SU-DHL-6 (cell line): Measurements from ENCODE around the gene SLC5A10.

ENCODE experiments used
- EZH2phosphoT487 ChIP-seq: fragments of 200-600 bp; sonication (generic), shearing (Covaris generic); conservative IDR thresholded peaks from 2 replicates; pipeline ENCODE4 v1.6.1; 2018; ENCODE audit warnings: mild to moderate bottlenecking, antibody characterized with exemption, low read length, moderate library complexity, mixed read lengths
- TF ChIP-seq, protein P1 (sequence below): fragments of 200-600 bp; sonication (generic); IDR thresholded peaks from one replicate; pipeline ENCODE4 v1.5.1; 2017; ENCODE audit warnings: antibody characterized with exemption, mild to moderate bottlenecking, low read length, moderate library complexity; ENCODE audit not compliant: insufficient read depth, poor library complexity, severe bottlenecking

DNA sequence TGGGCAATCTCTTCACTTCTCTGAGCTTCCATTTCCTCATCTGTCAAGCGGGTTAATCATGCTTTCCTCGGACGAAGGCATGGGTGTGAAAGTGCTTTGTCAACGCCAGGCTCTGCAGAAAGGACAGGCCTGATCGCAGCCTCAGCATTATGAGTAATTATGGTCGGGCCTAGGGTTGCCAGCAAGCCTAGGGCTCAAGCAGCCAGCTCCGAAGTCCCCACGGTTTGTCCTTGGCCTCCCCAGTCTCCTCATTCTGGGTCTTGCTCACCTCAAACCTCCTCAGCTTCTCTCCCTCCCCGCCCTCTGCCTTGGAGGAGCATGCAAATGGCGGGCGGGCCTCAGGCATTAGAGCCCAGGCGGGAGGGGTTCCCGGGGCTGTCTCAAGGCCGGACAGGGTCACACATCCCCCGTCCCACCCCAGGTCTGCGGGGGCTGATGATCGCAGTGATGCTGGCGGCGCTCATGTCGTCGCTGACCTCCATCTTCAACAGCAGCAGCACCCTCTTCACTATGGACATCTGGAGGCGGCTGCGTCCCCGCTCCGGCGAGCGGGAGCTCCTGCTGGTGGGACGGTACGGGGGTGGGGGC is 62.8 kb downstream of the SLC5A10 start:
- TF ChIP-seq, protein P1, sequence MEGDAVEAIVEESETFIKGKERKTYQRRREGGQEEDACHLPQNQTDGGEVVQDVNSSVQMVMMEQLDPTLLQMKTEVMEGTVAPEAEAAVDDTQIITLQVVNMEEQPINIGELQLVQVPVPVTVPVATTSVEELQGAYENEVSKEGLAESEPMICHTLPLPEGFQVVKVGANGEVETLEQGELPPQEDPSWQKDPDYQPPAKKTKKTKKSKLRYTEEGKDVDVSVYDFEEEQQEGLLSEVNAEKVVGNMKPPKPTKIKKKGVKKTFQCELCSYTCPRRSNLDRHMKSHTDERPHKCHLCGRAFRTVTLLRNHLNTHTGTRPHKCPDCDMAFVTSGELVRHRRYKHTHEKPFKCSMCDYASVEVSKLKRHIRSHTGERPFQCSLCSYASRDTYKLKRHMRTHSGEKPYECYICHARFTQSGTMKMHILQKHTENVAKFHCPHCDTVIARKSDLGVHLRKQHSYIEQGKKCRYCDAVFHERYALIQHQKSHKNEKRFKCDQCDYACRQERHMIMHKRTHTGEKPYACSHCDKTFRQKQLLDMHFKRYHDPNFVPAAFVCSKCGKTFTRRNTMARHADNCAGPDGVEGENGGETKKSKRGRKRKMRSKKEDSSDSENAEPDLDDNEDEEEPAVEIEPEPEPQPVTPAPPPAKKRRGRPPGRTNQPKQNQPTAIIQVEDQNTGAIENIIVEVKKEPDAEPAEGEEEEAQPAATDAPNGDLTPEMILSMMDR = no peak
- TF ChIP-seq EZH2phosphoT487 = no peak
